ENCODE measurements around the gene PIWIL1. TPM values are rescaled to one million over a fixed set of nuclear protein-coding genes. Genes with fewer than 3 reads are reported as not detected.

Gene PIWIL1
- total RNA-seq, 1 experiment from 2014 or later, result not detected

GRCh38 chr12:130418251-130418650 lies 80.6 kb downstream of the PIWIL1 start:
- ChIA-PET CTCF (no interaction called here), RAD21 (ENCODE audit: low non-redundant PET in 1 of 2, low total read pairs in 2 of 2, uncharacterized antibody in 2 of 2, unreplicated experiment in 2 of 2) (no interaction called here), POLR2A (no interaction called here)
- ATAC-seq (no peak), DNase-seq (ENCODE audit: low read depth, low spot score) (no peak)
- no peaks in the 10 kb centered on the region for H3K36me3 ChIP-seq (ENCODE audit: control insufficient read depth in 1 of 2, insufficient read depth in 2 of 2, low read length in 2 of 2)
- H3K9me2 ChIP-seq (ENCODE audit: insufficient read depth), result no peaks in the 10 kb centered on the region
- no peak overlapping the region for H3K27ac ChIP-seq (ENCODE audit: low read depth, low read length)
- no peaks in the 10 kb centered on the region for H4K20me1 ChIP-seq (ENCODE audit: insufficient read depth)
- H3K4me2 ChIP-seq (ENCODE audit: low read length), result no peak overlapping the region
- H2AFZ ChIP-seq (ENCODE audit: low read depth, low read length, poor library complexity, severe bottlenecking), result no peak overlapping the region
- no TSS peak for BruUV-seq (replicated peaks)
- peaks cover 5% of the 10 kb centered on the region; the same call in 1 of the 2 replicates for H3K27me3 ChIP-seq (ENCODE audit: insufficient read depth, low read length)
- H3K79me2 ChIP-seq (ENCODE audit: insufficient read depth, low read length), result no peaks in the 10 kb centered on the region
- H3K9ac ChIP-seq (ENCODE audit: low read length), result no peak overlapping the region
- H3K4me3 ChIP-seq (replicated peaks in 1 of 2; ENCODE audit: low read depth in 1 of 2, low read length in 2 of 2), result no peak overlapping the region
- no peaks in the 10 kb centered on the region for H3K9me3 ChIP-seq (ENCODE audit: control insufficient read depth in 1 of 2, insufficient read depth in 1 of 2, low read depth in 1 of 2, low read length in 2 of 2)
- no peak for TF ChIP-seq SP1 (IDR thresholded peaks at IDR 0.05; ENCODE audit: low read depth)
- no peak for TF ChIP-seq YY1 (IDR thresholded peaks at IDR 0.05; ENCODE audit: extremely low read depth, insufficient replicate concordance, low read depth, low read length)
- TF ChIP-seq EGR1 (IDR thresholded peaks at IDR 0.05; ENCODE audit: low read depth), result no peak
- no peak for TF ChIP-seq POLR2AphosphoS5 (IDR thresholded peaks at IDR 0.05; ENCODE audit: low read depth, low read length)
- no peak for TF ChIP-seq ZBTB33 (IDR thresholded peaks at IDR 0.05; ENCODE audit: extremely low read depth, insufficient replicate concordance, low read length)
- TF ChIP-seq TCF7L2 (IDR thresholded peaks at IDR 0.05; ENCODE audit: borderline replicate concordance, extremely low read depth, insufficient read depth, insufficient read length), result no peak
- TF ChIP-seq CBX3 (IDR thresholded peaks at IDR 0.05; ENCODE audit: low read depth), result no peak
- TF ChIP-seq RAD21 (IDR thresholded peaks at IDR 0.05; ENCODE audit: low read depth), result no peak
- TF ChIP-seq EZH2phosphoT487 (IDR thresholded peaks at IDR 0.05; ENCODE audit: borderline replicate concordance), result no peak
- no peak for TF ChIP-seq ATF3 (IDR thresholded peaks at IDR 0.05)
- TF ChIP-seq EZH2 (IDR thresholded peaks at IDR 0.05), result no peak
- TF ChIP-seq SRF (IDR thresholded peaks at IDR 0.05; ENCODE audit: low read depth), result no peak
- no peak for TF ChIP-seq SIN3A (IDR thresholded peaks at IDR 0.05; ENCODE audit: low read depth)
- no peak for TF ChIP-seq JUND (IDR thresholded peaks at IDR 0.05)
- no peak for TF ChIP-seq POLR2A (IDR thresholded peaks at IDR 0.05; ENCODE audit: borderline replicate concordance, extremely low read depth, insufficient read depth, insufficient read length)
- no peak for TF ChIP-seq ELF1 (IDR thresholded peaks at IDR 0.05; ENCODE audit: borderline replicate concordance, low read depth)
- no peak for TF ChIP-seq CEBPB (IDR thresholded peaks at IDR 0.05; ENCODE audit: low read depth)
- TF ChIP-seq ZFX (IDR thresholded peaks at IDR 0.05), result no peak
- TF ChIP-seq, protein P1, sequence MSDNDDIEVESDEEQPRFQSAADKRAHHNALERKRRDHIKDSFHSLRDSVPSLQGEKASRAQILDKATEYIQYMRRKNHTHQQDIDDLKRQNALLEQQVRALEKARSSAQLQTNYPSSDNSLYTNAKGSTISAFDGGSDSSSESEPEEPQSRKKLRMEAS (IDR thresholded peaks at IDR 0.05), result no peak
- intact Hi-C loops (cut with micrococcal nuclease), result no loop called here
- H3K4me1 ChIP-seq (ENCODE audit: control insufficient read depth in 1 of 2, insufficient read depth in 2 of 2, low read length in 2 of 2), result no peaks in the 10 kb centered on the region
